HG03342 (cell line): ENCODE measurements around the gene CLASRP.
"Not testable (repeated sequence)": the region's sequence is repeated elsewhere in the genome, so short reads cannot be mapped to it uniquely, and the experiment has no call there.

Experiments used
- ATAC-seq: cut with Tn5 transposase; IDR thresholded peaks from one replicate; pipeline ENCODE4 v1.9.1; 2021; ENCODE audit warnings: mild to moderate bottlenecking, moderate library complexity; ENCODE audit not compliant: unreplicated experiment

Gene CLASRP, protein sequence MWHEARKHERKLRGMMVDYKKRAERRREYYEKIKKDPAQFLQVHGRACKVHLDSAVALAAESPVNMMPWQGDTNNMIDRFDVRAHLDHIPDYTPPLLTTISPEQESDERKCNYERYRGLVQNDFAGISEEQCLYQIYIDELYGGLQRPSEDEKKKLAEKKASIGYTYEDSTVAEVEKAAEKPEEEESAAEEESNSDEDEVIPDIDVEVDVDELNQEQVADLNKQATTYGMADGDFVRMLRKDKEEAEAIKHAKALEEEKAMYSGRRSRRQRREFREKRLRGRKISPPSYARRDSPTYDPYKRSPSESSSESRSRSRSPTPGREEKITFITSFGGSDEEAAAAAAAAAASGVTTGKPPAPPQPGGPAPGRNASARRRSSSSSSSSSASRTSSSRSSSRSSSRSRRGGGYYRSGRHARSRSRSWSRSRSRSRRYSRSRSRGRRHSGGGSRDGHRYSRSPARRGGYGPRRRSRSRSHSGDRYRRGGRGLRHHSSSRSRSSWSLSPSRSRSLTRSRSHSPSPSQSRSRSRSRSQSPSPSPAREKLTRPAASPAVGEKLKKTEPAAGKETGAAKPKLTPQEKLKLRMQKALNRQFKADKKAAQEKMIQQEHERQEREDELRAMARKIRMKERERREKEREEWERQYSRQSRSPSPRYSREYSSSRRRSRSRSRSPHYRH

DNA sequence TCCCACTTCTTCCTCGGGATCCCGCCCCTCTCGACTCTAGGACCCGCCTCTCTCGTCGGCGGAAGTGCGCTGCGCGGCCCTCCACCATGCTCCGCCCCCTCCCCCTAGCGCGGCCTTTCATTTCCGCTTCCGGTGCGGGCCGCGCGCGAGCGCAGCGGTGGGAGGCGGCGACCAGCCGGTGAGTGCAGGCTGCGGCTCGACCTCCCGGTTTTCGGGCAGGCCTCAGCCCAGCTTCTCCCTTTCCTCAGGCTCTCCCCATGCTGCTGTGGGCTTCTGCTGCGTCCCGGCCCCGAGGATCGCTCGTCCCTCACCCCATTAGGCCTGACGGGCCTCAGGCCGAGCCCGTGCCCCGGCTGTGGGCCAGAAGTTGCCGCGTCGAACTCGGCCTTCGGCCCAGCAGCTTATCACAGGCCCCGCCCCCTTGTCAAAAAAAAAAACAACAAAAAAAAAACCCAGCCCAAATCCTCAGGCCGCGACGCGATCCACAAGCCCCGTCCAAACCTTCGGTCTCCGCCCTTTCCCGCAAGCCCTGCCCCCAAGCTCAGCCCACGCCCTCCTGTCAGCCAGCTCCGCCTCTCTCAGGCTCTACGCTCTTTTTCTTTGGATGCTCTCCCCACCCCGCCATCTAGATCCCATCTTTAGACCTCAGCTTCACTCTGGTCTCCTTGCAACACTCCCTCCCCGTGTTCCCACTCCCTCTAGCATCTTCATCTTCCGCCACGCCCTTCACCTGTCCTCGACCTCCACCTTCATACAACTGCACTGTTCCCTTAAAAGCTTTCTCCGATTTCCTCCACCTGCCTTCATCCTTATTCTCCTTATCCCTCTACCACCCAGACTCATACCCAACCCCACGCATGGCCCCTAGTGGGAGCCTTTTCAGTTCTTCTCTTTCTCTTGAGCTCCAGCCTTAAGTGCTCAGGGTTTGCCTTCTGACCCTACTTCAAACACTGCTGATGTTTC, at the start of gene CLASRP:
Gene CLASRP (plus strand): TSS at position 115 of the 963 bp plus-strand sequence. CDS start 1,168 bp downstream, outside the sequence.
- ATAC-seq: peak; percentile 88

DNA sequence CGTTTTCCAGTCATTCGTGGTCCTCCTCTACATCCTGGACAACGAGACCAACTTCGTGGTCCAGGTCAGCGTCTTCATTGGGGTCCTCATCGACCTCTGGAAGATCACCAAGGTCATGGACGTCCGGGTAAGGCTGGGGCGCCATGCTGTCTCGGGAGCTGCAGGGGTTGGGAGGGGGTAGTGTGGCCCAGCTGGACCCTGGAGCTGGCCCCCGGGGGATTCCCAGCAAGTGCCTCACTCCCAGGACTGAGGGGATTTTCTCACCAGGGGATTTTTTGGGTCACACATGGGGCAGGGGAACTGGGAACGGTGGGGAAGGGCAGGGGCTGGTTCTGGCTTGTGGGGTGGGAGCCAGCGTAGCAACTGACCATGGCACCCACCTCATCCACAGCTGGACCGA, 48.4 kb upstream of the CLASRP start:
- no peak for ATAC-seq

- no peak for ATAC-seq
Observed at GRCh38 chr19:44990966-44991365, 47.9 kb upstream of the CLASRP start.

- ATAC-seq: no peak
Observed at GRCh38 chr19:44992336-44993163, 46.3 kb upstream of the CLASRP start.

- ATAC-seq: no peak
Observed at GRCh38 chr19:44993526-44993925, 45.3 kb upstream of the CLASRP start.

- no peak for ATAC-seq
Observed at GRCh38 chr19:44993926-44994537, 44.8 kb upstream of the CLASRP start.

DNA sequence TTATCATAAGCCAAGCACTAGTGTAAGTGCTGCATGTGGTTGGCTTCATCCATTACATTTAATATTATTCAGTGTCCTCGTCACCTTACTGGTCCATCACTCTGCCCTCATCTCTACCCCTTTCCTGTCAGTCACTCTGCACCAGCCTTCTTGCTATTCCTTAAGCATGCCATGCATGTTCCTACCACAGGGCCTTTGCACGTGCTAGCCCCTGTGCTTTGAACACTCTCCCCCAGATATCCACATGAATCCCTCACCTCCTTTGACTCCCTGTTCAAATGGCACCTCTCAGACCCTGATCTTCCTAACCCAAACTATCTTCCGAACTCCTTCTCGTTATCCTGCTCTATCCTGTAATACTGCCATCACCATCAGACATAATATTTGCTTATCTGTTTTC, 40.8 kb upstream of the CLASRP start:
- no peak for ATAC-seq

DNA sequence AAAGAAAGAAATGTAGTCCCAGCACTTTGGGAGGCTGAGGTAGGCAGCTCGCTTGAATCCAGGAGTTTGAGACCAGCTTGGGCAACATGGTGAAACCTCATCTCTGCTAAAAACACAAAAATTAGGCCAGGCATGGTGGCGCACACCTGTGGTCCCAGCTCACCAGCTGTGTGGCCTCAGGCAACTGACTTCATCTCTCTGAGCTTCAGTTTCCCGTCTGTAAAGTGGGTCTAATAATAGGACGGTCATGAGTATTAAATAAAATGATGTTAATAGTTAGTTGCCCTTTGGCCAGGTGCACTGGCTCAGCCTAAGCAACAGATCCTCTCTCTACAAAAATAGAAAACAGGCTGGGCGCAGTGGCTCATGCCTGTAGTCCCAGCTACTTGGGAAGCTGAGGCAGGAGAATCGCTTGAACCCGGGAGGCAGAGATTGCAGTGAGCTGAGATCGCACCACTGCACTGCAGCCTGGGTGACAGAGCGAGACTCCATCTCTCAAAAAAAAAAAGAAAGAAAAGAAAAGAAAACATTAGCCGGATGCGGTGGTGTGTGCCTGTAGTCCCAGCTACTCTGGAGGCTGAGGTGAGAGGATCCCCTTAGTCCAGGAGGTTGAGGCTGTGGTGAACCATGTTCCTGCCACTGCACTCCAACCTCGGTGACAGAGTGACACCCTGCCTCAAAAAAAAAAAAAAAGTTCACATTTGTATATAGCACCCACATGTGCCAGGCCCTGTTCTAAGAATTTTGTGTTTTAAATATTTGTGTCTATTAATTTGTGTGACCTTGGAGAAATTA, 39.5 kb upstream of the CLASRP start:
- not testable (repeated sequence) for ATAC-seq

GRCh38 chr19:45000665-45001064, 38.2 kb upstream of the CLASRP start:
- ATAC-seq: not testable (repeated sequence)

DNA sequence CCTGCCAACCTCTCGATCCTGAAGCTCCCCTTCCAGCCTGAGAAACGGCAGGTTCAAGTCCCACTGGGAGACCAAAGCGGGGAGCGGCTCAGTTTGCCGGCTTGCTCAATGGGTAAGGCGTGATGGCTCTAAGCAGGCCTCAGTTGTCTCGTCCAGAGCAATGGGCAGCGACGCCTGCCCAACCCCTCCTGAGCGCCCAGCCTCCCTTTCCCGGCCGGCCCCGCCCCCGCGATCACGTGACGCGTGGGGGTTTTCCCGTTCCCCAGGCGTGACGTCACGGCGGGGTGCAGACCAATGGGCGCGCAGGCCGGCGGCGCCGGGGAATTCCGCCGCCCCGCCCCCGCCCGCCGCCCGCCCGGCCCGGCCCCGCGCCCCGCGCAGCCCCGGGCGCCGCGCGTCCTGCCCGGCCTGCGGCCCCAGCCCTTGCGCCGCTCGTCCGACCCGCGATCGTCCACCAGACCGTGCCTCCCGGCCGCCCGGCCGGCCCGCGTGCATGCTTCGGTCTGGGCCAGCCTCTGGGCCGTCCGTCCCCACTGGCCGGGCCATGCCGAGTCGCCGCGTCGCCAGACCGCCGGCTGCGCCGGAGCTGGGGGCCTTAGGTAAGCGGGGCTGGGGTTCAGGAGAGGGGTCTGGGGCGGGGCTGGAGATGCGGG, 37.6 kb upstream of the CLASRP start, which contains the start of gene RELB:
Gene RELB (plus strand): TSS at position 378 of the 653 bp plus-strand sequence. CDS start 116 bp downstream, at position 494.
- ATAC-seq: peak; percentile 41

DNA sequence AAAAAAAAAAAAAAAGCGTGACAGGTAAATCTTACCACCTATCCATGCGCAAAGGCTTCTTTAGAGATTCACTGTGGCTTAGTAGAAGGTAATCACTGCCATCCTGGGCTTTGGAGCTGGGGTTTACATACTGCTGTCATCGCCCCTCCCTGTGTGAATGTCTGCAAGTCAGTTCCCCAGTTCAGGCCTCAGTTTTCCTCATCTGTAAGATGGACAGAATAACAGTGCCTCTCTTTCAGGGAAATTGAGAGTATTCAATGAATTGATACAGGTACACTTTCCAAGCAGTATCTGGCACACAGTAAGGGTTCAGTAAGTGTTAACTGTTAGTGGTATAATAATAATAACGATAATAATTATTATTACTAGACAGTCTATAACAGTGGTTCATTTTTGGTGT, 35.4 kb upstream of the CLASRP start:
- no peak for ATAC-seq

DNA sequence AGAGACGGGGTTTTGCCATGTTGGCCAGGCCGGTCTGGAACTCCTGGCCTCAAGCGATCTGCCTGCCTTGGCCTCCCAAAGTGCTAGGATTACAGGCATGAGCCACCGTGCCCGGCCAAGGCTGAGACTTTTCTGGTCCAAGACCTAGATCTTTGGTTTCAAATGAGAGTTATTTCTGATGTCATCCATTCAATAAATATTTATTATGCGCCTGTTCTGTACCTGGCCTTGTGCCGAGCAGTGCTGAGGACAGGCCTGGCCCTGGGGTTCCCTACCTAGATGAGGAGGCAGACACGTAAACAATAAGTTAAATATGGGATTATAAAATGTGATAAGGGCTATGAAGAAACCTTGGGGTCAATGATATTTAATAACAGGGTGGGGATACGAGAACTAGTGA, 33.1 kb upstream of the CLASRP start:
- no peak for ATAC-seq

DNA sequence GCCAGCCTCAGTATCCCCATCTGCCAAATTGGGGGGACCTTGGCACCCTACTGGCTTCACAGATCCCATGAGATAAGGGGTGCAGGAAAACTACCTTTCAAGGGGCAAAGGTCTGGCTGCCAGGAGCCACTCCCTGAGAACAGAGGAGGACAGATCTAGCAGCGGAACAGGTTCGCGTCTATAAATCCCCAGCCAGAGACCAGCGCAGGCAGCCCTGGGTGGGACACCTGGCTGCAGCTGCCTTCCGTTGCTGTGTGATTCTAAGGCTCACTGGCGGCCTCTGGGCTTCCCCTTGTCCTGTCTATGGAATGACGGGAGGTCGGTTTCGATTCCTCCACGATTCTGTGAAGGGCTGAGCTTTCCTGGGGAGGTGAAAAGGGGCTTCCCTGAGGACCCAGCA, 30.3 kb upstream of the CLASRP start:
- ATAC-seq: no peak

- ATAC-seq: no peak
Observed at GRCh38 chr19:45009625-45010255, 29.1 kb upstream of the CLASRP start.

DNA sequence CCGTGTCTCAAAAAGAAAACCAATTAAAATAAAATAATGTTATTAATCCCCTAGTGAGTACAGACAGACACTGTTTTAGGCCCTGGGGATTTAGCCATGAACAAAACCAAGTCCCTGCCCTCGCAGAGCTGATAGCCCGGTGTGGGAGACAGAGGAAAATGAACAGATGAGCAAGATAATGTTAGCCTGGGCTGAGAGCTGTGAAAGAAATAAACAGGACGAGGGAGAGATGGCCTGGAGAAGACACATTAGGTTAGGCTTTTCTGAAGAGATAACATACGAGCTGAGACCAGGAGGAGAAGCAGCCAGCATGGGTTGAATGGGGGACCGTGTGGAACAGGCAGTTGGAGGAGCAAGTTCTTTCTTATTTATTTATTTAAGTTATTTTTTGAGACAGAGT, 28.5 kb upstream of the CLASRP start:
- no peak for ATAC-seq

GRCh38 chr19:45011959-45012358, 26.9 kb upstream of the CLASRP start:
- no peak for ATAC-seq

GRCh38 chr19:45016388-45017314, 22.2 kb upstream of the CLASRP start:
- ATAC-seq: peak; percentile 73
